Adrenal gland (tissue), 5 donors: Measurements from ENCODE around the gene METTL27.
"Not testable (repeated sequence)": the region's sequence is repeated elsewhere in the genome, so short reads cannot be mapped to it uniquely, and the experiment has no call there.

ENCODE experiments used
- POLR2A ChIP-seq, 2 donors: fragments of 450-650 bp; IDR thresholded peaks; one replicate each; pipeline ENCODE4 v1.6.1; 2017; ENCODE audit warnings: antibody characterized with exemption in 2 of 2, mild to moderate bottlenecking in 2 of 2, moderate library complexity in 1 of 2
- TF ChIP-seq, protein P1 (sequence below), 6 experiments: fragments of 450-650 bp in 4 of 6; fragments of 200-600 bp in 2 of 6; sonication (generic) in 1 of 6; IDR thresholded peaks; 1 replicate in 5 of 6; 2 replicates in 1 of 6; pipeline versions ENCODE4 v1.5.1 to v1.8.0; 2016 to 2021; ENCODE audit warnings: antibody characterized with exemption in 6 of 6, mild to moderate bottlenecking in 2 of 6, moderate library complexity in 1 of 6
- donor health status: DM: no; HTN: no; CAD: no.

DNA sequence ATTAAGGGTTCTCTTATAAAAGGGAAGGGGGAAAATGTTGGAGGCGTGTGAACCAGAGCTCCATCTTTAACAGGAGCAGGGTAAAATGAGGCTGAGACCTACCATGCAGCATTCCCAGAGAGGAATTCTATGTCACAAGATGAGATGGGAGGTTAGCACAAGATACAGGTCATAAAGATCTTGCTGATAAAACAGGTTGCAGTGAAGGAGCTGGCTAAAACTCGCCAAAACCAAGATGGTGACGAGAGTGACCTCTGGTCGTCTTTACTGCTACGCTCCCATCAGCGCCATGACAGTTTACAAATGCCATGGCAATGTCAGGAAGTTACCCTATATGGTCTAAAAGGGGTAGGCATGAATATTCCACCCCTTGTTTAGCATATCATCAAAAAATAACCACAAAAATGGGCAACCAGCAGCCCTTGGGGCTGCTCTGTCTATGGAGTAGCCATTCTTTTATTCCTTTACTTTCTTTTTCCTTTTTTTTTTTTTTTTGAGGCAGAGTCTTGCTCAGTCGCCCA lies 51.1 kb downstream of the METTL27 start:
- TF ChIP-seq POLR2A (IDR thresholded peaks at IDR 0.05) = not testable (repeated sequence)
- TF ChIP-seq, protein P1, sequence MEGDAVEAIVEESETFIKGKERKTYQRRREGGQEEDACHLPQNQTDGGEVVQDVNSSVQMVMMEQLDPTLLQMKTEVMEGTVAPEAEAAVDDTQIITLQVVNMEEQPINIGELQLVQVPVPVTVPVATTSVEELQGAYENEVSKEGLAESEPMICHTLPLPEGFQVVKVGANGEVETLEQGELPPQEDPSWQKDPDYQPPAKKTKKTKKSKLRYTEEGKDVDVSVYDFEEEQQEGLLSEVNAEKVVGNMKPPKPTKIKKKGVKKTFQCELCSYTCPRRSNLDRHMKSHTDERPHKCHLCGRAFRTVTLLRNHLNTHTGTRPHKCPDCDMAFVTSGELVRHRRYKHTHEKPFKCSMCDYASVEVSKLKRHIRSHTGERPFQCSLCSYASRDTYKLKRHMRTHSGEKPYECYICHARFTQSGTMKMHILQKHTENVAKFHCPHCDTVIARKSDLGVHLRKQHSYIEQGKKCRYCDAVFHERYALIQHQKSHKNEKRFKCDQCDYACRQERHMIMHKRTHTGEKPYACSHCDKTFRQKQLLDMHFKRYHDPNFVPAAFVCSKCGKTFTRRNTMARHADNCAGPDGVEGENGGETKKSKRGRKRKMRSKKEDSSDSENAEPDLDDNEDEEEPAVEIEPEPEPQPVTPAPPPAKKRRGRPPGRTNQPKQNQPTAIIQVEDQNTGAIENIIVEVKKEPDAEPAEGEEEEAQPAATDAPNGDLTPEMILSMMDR (IDR thresholded peaks at IDR 0.05) = not testable (repeated sequence)
